ENCODE data around the gene JMJD6. TPM values are rescaled to one million over a fixed set of nuclear protein-coding genes. Genes with fewer than 3 reads are reported as not detected.

JMJD6 gene
- total RNA-seq, 1 donor from 2014 or later = 25.8 TPM

GRCh38 chr17:76673729-76674128 lies 52.7 kb downstream of the JMJD6 start:
- Histone ChIP-seq H3K27me3 (ENCODE audit: control insufficient read depth, insufficient read depth, low read length) (no peaks in the 10 kb centered on the region), H3K36me3 (ENCODE audit: control insufficient read depth, insufficient read depth, low read length) (no peaks in the 10 kb centered on the region), H3K4me3 (ENCODE audit: low read depth, low read length) (no peak overlapping the region)
- no peak for DNase-seq (ENCODE audit: low read depth)
- TF ChIP-seq, protein P1, sequence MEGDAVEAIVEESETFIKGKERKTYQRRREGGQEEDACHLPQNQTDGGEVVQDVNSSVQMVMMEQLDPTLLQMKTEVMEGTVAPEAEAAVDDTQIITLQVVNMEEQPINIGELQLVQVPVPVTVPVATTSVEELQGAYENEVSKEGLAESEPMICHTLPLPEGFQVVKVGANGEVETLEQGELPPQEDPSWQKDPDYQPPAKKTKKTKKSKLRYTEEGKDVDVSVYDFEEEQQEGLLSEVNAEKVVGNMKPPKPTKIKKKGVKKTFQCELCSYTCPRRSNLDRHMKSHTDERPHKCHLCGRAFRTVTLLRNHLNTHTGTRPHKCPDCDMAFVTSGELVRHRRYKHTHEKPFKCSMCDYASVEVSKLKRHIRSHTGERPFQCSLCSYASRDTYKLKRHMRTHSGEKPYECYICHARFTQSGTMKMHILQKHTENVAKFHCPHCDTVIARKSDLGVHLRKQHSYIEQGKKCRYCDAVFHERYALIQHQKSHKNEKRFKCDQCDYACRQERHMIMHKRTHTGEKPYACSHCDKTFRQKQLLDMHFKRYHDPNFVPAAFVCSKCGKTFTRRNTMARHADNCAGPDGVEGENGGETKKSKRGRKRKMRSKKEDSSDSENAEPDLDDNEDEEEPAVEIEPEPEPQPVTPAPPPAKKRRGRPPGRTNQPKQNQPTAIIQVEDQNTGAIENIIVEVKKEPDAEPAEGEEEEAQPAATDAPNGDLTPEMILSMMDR (IDR thresholded peaks at IDR 0.05; ENCODE audit: insufficient read depth, low read length, poor library complexity, severe bottlenecking) = no peak

DNA sequence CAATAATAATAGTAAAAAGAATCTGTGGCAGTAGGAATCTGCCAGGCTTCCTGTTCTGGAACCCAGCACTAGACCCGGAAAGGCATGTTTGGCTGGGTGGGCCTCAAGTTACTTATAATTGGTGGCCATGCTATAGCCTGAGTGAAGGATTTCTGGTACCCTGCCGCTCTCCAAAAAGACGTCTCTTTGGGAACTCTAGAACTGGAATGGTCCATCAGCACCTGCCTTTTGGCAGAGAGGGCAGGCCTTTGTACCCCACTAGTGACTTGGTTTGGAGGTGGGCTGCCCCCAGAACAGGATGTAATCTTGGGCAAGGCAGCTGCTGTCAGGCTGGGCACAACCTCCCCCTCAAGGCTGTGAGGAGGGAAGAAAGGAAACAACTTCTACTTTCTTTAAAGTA lies 53.5 kb downstream of the JMJD6 start:
- no peak overlapping the region for H3K4me3 ChIP-seq (ENCODE audit: low read depth, low read length)
- no peak for DNase-seq (ENCODE audit: low read depth)

DNA sequence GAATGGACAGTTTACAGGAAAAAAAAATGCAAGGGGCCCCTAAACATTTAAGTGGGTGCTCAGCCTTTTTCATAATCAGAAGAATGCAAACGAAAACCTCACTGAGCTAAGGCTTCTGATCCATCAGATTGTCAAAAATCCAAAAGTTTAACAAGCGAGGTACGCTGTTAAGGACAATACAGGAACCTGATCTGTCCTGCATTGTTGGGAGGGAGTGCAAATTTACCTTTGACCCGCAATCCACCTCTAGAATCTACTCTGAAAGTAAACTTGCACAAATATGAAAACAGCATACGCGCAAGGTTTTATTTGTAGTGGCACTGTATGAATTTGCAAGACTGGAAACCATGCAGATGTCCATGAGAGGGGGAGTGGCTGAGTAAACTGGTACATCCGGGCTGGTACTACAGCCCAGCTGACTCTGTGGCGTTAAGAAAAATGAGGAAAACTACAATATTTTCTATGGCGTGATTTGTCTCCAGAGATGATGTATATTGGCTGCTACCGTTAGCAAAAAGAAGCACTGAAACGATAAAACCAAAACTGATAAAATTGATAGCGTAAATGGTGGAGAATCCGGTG lies 54.0 kb downstream of the JMJD6 start:
- DNase-seq (ENCODE audit: low read depth) = no peak
- no peaks in the 10 kb centered on the region for H3K36me3 ChIP-seq (ENCODE audit: control insufficient read depth, insufficient read depth, low read length)
- H3K27me3 ChIP-seq (ENCODE audit: control insufficient read depth, insufficient read depth, low read length) = no peaks in the 10 kb centered on the region
- TF ChIP-seq, protein P1 (IDR thresholded peaks at IDR 0.05; ENCODE audit: insufficient read depth, low read length, poor library complexity, severe bottlenecking) = no peak
- peak overlapping the region; percentile 55 for H3K4me3 ChIP-seq (ENCODE audit: low read depth, low read length)

More for the DNA sequence above, 53.5 kb downstream of the JMJD6 start:
- H3K27me3 ChIP-seq (ENCODE audit: control insufficient read depth, insufficient read depth, low read length) = no peaks in the 10 kb centered on the region
- TF ChIP-seq, protein P1 (IDR thresholded peaks at IDR 0.05; ENCODE audit: insufficient read depth, low read length, poor library complexity, severe bottlenecking) = no peak
- no peaks in the 10 kb centered on the region for H3K36me3 ChIP-seq (ENCODE audit: control insufficient read depth, insufficient read depth, low read length)

DNA sequence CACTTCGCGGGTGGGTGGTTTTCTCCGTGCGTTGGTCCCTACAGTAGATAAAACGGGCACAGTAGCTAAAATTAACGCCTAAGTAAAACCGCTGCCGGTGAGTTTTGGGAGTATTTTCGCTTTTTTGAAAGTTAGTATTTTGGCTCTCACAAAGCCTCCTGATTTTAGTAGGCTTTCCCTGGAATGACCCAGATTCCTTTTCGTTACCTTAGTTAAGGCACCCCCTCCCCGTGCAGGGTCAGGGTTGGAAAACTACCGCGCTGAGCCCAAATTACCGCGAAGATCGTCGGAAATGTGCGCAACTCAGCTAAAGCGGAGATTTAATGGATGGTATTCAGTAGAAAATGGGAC lies 54.5 kb downstream of the JMJD6 start:
- TF ChIP-seq, protein P1 (IDR thresholded peaks at IDR 0.05; ENCODE audit: insufficient read depth, low read length, poor library complexity, severe bottlenecking) = no peak
- Histone ChIP-seq H3K27me3 (ENCODE audit: control insufficient read depth, insufficient read depth, low read length) (no peaks in the 10 kb centered on the region), H3K36me3 (ENCODE audit: control insufficient read depth, insufficient read depth, low read length) (no peaks in the 10 kb centered on the region), H3K4me3 (ENCODE audit: low read depth, low read length) (peak overlapping the region; percentile 55)
- no peak for DNase-seq (ENCODE audit: low read depth)

GRCh38 chr17:76671123-76671911 lies 55.1 kb downstream of the JMJD6 start:
- H3K27me3 ChIP-seq (ENCODE audit: control insufficient read depth, insufficient read depth, low read length) = no peaks in the 10 kb centered on the region
- peak; percentile 97 for DNase-seq (ENCODE audit: low read depth)
- H3K36me3 ChIP-seq (ENCODE audit: control insufficient read depth, insufficient read depth, low read length) = no peaks in the 10 kb centered on the region
- TF ChIP-seq, protein P1 (IDR thresholded peaks at IDR 0.05; ENCODE audit: insufficient read depth, low read length, poor library complexity, severe bottlenecking) = no peak
- H3K4me3 ChIP-seq (ENCODE audit: low read depth, low read length) = peak overlapping the region; percentile 26
